ENCODE results near the gene TRIM9. TPM values are rescaled to one million over a fixed set of nuclear protein-coding genes. Genes with fewer than 3 reads are reported as not detected.

The TRIM9 gene
- total and polyA plus RNA-seq, 5 experiments from 2014 or later, result 0.10 to 2.8 (median 1.3) TPM; not detected in 1

DNA sequence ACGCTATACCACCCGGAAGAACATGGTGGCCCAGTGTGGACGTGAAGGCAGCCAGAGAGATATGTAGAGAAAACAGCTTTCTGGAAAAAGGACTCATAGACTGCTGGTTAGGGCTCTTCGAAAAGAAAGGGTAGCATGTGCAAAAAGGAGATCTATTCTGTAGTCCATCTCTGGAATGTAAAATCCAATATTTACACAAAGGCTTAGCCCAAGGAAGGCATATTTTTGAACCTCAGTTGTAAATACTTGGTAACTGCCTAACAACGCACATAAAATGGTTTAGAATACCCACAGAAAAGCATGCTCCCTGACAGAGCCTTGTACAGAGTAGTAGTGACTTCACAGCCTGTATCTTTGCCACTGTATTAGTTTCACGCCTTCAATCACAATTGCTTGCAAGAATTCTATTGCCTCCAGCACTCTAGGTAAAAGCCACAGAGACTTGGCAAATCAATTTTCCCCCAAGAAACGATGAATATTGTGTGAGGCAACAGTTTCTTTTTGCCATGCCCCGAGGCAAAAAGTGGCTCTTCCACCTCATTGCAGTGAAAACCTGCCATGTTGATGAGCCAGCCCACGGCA, 59.2 kb downstream of the TRIM9 start:
- Mint-ChIP-seq H3K9me3 (no peaks in the 10 kb centered on the region), H3K4me1 (peaks cover 0 to 5% (median 0%) of the 10 kb centered on the region in 4 donors), H3K4me3 (no peak overlapping the region), H3K27me3 (peaks cover 0 to 1% (median 0%) of the 10 kb centered on the region in 5 donors), H3K36me3 (no peaks in the 10 kb centered on the region), H3K27ac (no peak overlapping the region)
- POLR2A ChIA-PET, result no interaction called here
- DNase-seq (no peak), ATAC-seq (no peak)

DNA sequence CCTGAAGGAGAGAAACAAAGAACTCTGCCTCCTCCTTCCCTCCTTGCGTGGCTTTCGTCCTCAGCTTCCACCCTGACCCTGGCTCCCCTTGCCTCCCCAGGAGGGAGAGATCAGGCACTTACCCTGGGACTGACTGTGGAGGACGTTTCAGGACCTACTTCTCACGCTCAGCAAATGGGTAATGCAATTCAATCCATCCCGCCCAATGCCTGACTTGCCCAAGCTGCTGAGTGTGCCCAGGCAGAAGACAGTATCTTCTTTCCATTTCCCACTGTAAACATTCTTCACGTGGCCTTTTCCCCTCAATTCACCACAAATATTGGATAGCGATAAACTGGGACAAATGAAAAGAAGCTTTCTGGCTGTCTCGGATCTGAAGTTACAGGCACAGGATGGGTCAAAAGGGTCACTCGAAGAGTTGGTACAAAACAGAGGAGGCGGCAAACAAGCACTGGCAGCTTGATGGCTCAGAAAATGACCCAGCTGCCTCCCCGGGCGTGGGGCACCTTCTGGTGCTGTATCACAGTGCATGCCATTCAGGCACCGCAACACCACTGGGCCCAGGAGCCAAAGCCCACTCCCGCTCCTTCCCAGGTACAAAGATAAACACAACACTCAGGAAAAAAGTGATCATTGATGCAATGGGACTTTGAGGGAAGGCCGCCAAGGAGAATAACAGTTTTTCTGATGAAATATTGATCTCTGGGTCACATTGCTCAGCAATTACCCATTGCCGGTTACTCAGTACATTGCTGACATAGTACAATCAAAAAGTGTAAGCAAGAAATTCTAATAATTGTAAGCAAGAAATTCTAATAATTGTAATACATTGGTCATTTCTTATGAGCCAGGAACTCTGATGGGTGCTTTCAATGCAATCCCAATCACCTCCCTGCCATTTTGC, 65.8 kb downstream of the TRIM9 start:
- H3K36me3 Mint-ChIP-seq, result no peaks in the 10 kb centered on the region
- H3K4me3 Mint-ChIP-seq, result no peak overlapping the region
- H3K27ac Mint-ChIP-seq, result no peak overlapping the region
- POLR2A ChIA-PET, result no interaction called here
- peaks cover 0 to 4% (median 1%) of the 10 kb centered on the region in 5 donors for H3K27me3 Mint-ChIP-seq
- DNase-seq, result no peak
- H3K4me1 Mint-ChIP-seq, result no peaks in the 10 kb centered on the region
- no peaks in the 10 kb centered on the region for H3K9me3 Mint-ChIP-seq
- no peak for ATAC-seq

DNA sequence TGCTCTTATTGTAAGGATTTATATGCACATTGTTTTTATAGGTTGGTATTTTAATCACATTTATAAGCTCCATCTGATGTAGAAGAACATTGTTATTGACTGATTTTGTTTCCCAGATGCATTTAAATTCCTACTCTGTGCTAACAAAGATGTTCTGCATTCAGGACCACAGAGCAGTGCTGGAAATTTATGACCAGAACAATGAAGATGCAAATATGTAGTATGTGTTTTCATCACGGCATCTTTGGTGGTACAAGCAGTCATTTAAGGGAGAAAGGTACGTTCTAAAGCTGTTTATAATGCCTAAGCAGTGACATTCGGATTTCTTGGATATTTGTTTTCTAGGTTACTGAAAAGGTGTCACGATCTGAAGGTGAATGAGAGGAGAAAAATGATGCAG, 66.5 kb downstream of the TRIM9 start:
- H3K27ac Mint-ChIP-seq, result no peak overlapping the region
- no peaks in the 10 kb centered on the region for H3K4me1 Mint-ChIP-seq
- no peak overlapping the region for H3K4me3 Mint-ChIP-seq
- no peaks in the 10 kb centered on the region for H3K9me3 Mint-ChIP-seq
- ATAC-seq (no peak), DNase-seq (no peak)
- POLR2A ChIA-PET, result no interaction called here
- peaks cover 0 to 4% (median 1%) of the 10 kb centered on the region in 5 donors for H3K27me3 Mint-ChIP-seq
- no peaks in the 10 kb centered on the region for H3K36me3 Mint-ChIP-seq

DNA sequence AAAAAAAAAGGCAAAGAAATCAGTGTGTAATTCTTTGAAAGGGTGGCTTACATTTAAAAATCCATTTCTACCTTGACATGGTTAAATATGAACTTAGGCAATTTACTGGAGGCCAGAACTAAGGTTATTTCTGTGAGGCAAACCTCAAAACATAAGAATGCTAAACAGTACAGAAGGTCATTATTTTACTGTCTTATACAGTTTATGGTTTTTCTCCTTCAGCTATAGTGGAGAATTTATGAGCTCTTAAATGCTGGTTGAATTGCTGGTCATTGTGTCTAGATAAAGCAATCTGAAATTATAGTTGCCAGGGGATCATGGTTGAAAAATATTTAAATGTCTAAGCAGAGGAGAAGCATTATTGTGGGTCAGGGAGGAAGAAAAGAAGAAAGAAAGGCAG, 70.5 kb downstream of the TRIM9 start:
- no peaks in the 10 kb centered on the region for H3K9me3 Mint-ChIP-seq
- DNase-seq, result no peak
- ATAC-seq, result no peak
- peaks cover 0 to 7% (median 5%) of the 10 kb centered on the region in 3 donors for H3K36me3 Mint-ChIP-seq
- no peaks in the 10 kb centered on the region for H3K4me1 Mint-ChIP-seq
- POLR2A ChIA-PET, result no interaction called here
- H3K27me3 Mint-ChIP-seq, result peaks cover 0 to 4% (median 0%) of the 10 kb centered on the region in 5 donors
- H3K4me3 Mint-ChIP-seq, result no peak overlapping the region
- no peak overlapping the region for H3K27ac Mint-ChIP-seq

DNA sequence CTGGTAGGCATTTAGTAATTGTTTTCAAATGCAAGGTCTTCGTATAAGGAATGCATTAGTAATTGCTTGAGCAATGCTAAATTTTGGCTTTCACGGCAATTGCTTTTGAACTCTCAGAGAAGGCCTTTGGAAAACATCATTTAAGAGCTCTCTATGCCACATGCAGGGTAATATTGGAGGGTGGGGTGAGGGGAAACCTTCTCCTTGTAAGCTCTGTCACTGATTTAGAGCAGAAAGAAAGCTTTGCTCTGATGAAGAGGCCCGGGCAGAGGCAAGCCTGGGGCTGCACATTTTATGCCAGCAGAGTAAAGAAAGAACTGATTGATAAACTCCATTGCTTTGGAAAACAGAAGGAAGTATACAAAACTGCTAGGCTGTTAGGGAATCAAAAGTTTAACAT, 70.9 kb downstream of the TRIM9 start:
- Mint-ChIP-seq H3K9me3 (no peaks in the 10 kb centered on the region), H3K4me1 (no peaks in the 10 kb centered on the region), H3K4me3 (no peak overlapping the region), H3K27me3 (peaks cover 0 to 4% (median 0%) of the 10 kb centered on the region in 5 donors), H3K36me3 (peaks cover 0 to 7% (median 5%) of the 10 kb centered on the region in 3 donors), H3K27ac (no peak overlapping the region)
- POLR2A ChIA-PET, result no interaction called here
- no peak for ATAC-seq
- no peak for DNase-seq

DNA sequence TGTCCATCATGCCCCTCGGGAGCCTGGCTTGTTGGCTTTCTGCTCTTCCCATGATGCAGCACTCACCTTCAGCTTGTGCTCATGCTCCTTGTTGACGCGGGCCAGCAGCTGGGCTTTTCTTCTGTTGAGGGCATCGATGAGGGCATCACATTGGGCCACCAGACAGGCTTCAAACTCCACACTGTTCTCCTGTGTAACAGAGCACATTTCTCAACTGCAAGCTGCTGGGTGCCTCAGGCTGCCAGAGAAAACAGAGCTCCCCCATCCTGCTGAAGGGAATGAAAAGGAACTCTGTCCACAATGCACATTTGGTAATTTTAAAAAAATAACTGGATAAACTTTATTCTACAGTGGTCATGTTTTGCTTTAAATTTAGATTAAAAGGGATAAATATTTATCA, 72.1 kb downstream of the TRIM9 start:
- Mint-ChIP-seq H3K9me3 (no peaks in the 10 kb centered on the region), H3K4me3 (no peak overlapping the region), H3K27ac (no peak overlapping the region), H3K27me3 (peaks cover 0 to 2% (median 0%) of the 10 kb centered on the region in 5 donors), H3K36me3 (peaks cover 0 to 7% (median 5%) of the 10 kb centered on the region in 3 donors), H3K4me1 (no peaks in the 10 kb centered on the region)
- no peak for DNase-seq
- no peak for ATAC-seq
- POLR2A ChIA-PET, result no interaction called here

DNA sequence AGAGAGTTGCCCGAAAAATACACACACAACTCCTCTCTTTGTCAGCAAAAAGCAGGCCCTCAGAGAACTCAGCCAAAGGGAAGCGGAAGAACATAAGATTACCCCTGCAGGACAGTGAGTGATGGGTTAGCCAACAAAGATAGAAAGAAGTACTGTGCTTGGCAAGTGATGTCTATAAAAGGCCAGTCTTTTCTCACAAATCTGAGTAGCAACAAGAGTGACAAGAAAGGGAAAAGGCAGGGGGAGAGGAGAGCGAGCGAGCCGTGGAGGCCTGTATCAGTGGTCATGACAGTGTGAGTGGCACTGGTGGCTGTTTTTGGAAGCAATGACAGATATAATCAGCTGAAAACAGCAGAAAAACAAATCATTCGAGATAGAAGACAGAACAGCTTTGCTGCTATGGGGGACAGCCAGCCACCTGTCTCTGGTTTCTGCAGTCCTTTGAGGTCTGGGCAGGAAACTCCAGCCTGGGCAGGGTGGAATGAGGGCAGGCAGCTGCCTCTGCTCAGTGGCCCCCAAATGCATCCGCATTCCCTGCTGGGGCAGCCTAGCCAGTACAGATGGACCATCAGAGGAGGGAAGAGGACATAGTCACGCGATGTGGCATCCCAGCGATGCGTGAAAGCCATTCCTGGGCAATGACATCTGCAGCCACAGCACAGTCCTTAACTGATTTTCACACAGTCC, 74.7 kb downstream of the TRIM9 start:
- H3K27ac Mint-ChIP-seq, result no peak overlapping the region

DNA sequence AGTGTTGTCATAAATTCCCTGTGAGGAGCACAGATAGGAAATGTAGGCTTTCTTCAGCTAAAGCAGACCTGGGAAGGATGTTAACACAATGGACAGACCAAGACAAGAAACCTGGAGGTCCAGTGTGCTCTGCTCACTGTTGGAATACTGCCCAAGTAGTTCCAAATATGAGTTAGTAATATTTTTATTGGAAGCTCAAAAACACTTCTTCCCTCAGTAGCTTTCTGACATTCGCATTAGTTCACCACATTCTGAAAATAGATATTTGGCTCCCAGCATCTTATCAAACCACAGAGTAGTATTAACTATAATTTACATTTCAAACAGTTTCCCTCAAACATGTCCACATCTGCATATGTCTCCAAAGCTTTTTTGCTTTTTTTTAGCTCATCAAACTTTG, 75.8 kb downstream of the TRIM9 start:
- Mint-ChIP-seq H3K9me3 (no peaks in the 10 kb centered on the region), H3K4me1 (no peaks in the 10 kb centered on the region), H3K36me3 (peaks cover 0 to 7% (median 5%) of the 10 kb centered on the region in 3 donors), H3K27me3 (no peaks in the 10 kb centered on the region), H3K4me3 (no peak overlapping the region), H3K27ac (no peak overlapping the region)
- DNase-seq, result no peak
- POLR2A ChIA-PET, result no interaction called here
- no peak for ATAC-seq

More for the DNA sequence above, 74.7 kb downstream of the TRIM9 start:
- Mint-ChIP-seq H3K36me3 (peaks cover 0 to 7% (median 5%) of the 10 kb centered on the region in 3 donors), H3K4me3 (no peak overlapping the region), H3K27me3 (peaks cover 0 to 2% (median 0%) of the 10 kb centered on the region in 5 donors), H3K4me1 (no peaks in the 10 kb centered on the region), H3K9me3 (no peaks in the 10 kb centered on the region)
- DNase-seq (no peak), ATAC-seq (no peak)
- POLR2A ChIA-PET, result no interaction called here

DNA sequence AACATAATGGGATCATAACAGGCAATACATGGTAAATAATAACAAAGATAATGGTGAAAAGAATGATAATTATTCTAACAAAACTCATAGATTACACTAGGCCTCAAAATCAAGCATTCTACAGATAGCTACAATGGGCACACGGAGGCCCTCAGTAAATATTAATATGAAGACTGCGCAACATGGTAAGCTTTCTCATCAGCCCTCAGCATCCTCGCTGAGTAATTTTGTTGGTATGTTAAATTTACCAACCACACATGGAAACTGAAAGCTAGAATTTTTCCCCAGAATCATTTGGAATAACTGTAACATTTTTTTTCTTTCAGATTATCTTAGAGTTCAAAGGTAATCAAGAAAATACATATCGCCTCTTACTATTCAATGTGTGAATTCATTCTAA, 76.4 kb downstream of the TRIM9 start:
- POLR2A ChIA-PET, result no interaction called here
- H3K27ac Mint-ChIP-seq, result no peak overlapping the region
- H3K4me1 Mint-ChIP-seq, result no peaks in the 10 kb centered on the region
- H3K9me3 Mint-ChIP-seq, result no peaks in the 10 kb centered on the region
- DNase-seq, result no peak
- no peaks in the 10 kb centered on the region for H3K27me3 Mint-ChIP-seq
- H3K36me3 Mint-ChIP-seq, result peaks cover 0 to 7% (median 5%) of the 10 kb centered on the region in 3 donors
- no peak for ATAC-seq
- H3K4me3 Mint-ChIP-seq, result no peak overlapping the region

DNA sequence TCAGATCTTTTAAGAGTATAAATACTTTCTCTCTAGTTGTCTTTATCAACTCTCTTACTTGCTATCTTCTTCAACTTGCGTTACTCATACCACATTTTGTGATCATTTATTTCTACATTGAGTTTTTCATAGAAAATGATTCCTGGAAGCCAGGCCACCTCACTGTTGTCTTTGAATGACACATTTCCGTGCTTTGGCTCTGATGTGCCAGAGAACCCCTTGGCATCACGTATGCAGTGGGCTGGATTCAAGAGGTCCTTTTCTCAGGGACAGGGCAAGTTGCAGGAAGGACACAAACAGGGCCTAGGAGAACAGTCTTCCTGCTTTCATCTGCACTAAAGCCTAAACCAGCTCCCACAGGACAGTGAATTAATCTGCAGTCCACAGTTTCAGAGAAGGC, 80.3 kb downstream of the TRIM9 start:
- H3K27ac Mint-ChIP-seq, result no peak overlapping the region
- POLR2A ChIA-PET, result no interaction called here
- no peaks in the 10 kb centered on the region for H3K9me3 Mint-ChIP-seq
- ATAC-seq, result no peak
- no peak for DNase-seq
- no peak overlapping the region for H3K4me3 Mint-ChIP-seq
- no peaks in the 10 kb centered on the region for H3K27me3 Mint-ChIP-seq
- no peaks in the 10 kb centered on the region for H3K4me1 Mint-ChIP-seq
- H3K36me3 Mint-ChIP-seq, result no peaks in the 10 kb centered on the region

DNA sequence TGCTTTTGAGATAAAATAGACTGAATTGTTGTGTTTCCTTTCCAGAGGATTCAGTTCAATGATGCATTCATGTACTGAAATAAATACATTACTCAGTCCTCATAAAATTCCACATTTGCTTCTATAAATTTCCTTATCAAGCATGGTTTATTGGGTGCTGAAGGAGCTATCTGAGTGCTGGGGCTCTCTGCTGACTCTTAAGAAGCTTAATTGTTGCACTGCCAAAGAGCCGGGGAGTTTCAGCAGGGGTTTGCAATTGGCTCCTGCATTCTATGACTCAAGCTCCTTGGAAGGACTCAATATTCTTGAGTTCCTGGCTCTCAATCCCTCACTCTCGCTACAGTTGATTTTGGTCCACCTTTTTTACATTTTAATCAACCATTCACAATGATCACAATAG, 80.8 kb downstream of the TRIM9 start:
- H3K27me3 Mint-ChIP-seq, result no peaks in the 10 kb centered on the region
- POLR2A ChIA-PET, result no interaction called here
- no peak overlapping the region for H3K27ac Mint-ChIP-seq
- no peak overlapping the region for H3K4me3 Mint-ChIP-seq
- DNase-seq (no peak), ATAC-seq (no peak)
- no peaks in the 10 kb centered on the region for H3K4me1 Mint-ChIP-seq
- no peaks in the 10 kb centered on the region for H3K36me3 Mint-ChIP-seq
- no peaks in the 10 kb centered on the region for H3K9me3 Mint-ChIP-seq

DNA sequence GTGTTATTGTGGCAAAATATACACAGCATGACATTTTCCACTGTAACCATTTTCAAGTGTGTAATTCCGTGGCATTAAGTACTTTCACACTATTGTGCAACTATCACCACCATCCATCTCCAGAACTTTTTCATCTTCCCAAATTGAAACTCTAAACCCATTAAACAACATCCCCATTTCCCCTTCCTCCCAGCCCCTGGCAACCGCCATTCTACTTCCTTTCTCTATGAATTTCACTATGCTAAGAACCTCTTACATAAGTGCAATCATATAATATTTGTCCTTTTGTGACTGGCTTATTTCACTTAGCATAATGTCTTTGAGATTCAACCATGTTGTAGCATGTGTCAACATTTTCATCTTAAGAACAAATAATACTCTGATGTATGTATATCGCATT, 82.8 kb downstream of the TRIM9 start:
- Mint-ChIP-seq H3K9me3 (no peaks in the 10 kb centered on the region), H3K27ac (no peak overlapping the region), H3K27me3 (no peaks in the 10 kb centered on the region), H3K4me1 (no peaks in the 10 kb centered on the region), H3K36me3 (no peaks in the 10 kb centered on the region), H3K4me3 (no peak overlapping the region)
- no peak for ATAC-seq
- DNase-seq, result no peak
- POLR2A ChIA-PET, result no interaction called here

DNA sequence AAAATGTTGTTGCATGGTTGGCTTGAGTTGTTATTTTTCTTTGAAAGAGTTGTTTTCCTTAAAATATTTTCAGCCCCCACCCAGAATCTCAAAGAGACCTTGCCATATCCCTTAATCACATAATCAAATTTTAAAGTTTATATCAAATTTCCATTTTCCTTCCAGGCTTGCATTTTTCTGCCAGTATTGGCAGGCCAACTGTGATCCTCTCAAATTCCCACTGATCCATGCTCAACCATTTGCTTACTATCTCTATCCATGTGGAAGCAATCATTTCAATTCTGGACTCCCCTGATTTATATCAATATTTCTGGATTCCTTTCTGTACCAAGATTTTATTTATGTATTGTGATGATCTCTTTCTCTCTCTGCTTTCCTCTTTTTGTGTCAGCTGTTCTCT, 86.5 kb downstream of the TRIM9 start:
- no peaks in the 10 kb centered on the region for H3K9me3 Mint-ChIP-seq
- no peak overlapping the region for H3K27ac Mint-ChIP-seq
- no peak for ATAC-seq
- no peak overlapping the region for H3K4me3 Mint-ChIP-seq
- POLR2A ChIA-PET, result no interaction called here
- H3K27me3 Mint-ChIP-seq, result no peaks in the 10 kb centered on the region
- H3K36me3 Mint-ChIP-seq, result no peaks in the 10 kb centered on the region
- no peak for DNase-seq
- no peaks in the 10 kb centered on the region for H3K4me1 Mint-ChIP-seq

All from naive thymus-derived CD8-positive, alpha-beta T cell (primary cell).